Measurements from ENCODE around the gene CST7. TPM values are rescaled to one million over a fixed set of nuclear protein-coding genes. Genes with fewer than 3 reads are reported as not detected.

CST7 gene
- total RNA-seq, 3 donors from 2014 or later: 0.33 to 2.5 (median 1.8) TPM

GRCh38 chr20:24957326-24958016 is 8.4 kb downstream of the CST7 start:
- H3K36me3 ChIP-seq: no peaks in the 10 kb centered on the region
- intact Hi-C loops (cut with DNase I; ENCODE audit: low total_unique reads): no loop called here

GRCh38 chr20:24958506-24959385 is 9.7 kb downstream of the CST7 start:
- intact Hi-C loops (cut with DNase I; ENCODE audit: low total_unique reads): loop anchor here (1.0 kb wide), 1 partner anchor 23 kb away; no protein-coding TSS in a partner anchor
- Histone ChIP-seq H3K4me1 (no peaks in the 10 kb centered on the region), H3K27me3 (no peaks in the 10 kb centered on the region), H3K36me3 (no peaks in the 10 kb centered on the region), H3K27ac (no peak overlapping the region), H3K9me3 (no peaks in the 10 kb centered on the region), H3K4me3 (no peak overlapping the region)
- DNase-seq (ENCODE audit: low spot score in 2 of 2): no peak
- no peak for TF ChIP-seq CTCF (IDR thresholded peaks at IDR 0.05)
- TF ChIP-seq POLR2AphosphoS5 (IDR thresholded peaks at IDR 0.05): no peak
- TF ChIP-seq POLR2A (IDR thresholded peaks at IDR 0.05): no peak

More at GRCh38 chr20:24957326-24958016, 8.4 kb downstream of the CST7 start:
- Histone ChIP-seq H3K4me3 (no peak overlapping the region), H3K4me1 (no peaks in the 10 kb centered on the region), H3K27ac (no peak overlapping the region), H3K27me3 (no peaks in the 10 kb centered on the region), H3K9me3 (no peaks in the 10 kb centered on the region)
- TF ChIP-seq CTCF (IDR thresholded peaks at IDR 0.05): no peak
- no peak for TF ChIP-seq POLR2A (IDR thresholded peaks at IDR 0.05)
- no peak for DNase-seq (ENCODE audit: low spot score in 2 of 2)

GRCh38 chr20:24959591-24960301 is 10.7 kb downstream of the CST7 start:
- intact Hi-C loops (cut with DNase I; ENCODE audit: low total_unique reads): loop anchor here (1.0 kb wide), 1 partner anchor 22 kb away; no protein-coding TSS in a partner anchor
- Histone ChIP-seq H3K4me1 (no peaks in the 10 kb centered on the region), H3K27ac (no peak overlapping the region), H3K36me3 (no peaks in the 10 kb centered on the region), H3K27me3 (no peaks in the 10 kb centered on the region), H3K4me3 (no peak overlapping the region), H3K9me3 (no peaks in the 10 kb centered on the region)
- no peak for TF ChIP-seq CTCF (IDR thresholded peaks at IDR 0.05)
- no peak for TF ChIP-seq POLR2A (IDR thresholded peaks at IDR 0.05)
- no peak for TF ChIP-seq POLR2AphosphoS5 (IDR thresholded peaks at IDR 0.05)
- DNase-seq (ENCODE audit: low spot score in 2 of 2): no peak

GRCh38 chr20:24960302-24960801 is 11.3 kb downstream of the CST7 start:
- H3K9me3 ChIP-seq: no peaks in the 10 kb centered on the region
- TF ChIP-seq POLR2A (IDR thresholded peaks at IDR 0.05) (no peak), POLR2AphosphoS5 (IDR thresholded peaks at IDR 0.05) (no peak), CTCF (IDR thresholded peaks at IDR 0.05) (no peak)
- no peak overlapping the region for H3K4me3 ChIP-seq
- H3K4me1 ChIP-seq: no peaks in the 10 kb centered on the region
- H3K27me3 ChIP-seq: no peaks in the 10 kb centered on the region
- no peak overlapping the region for H3K27ac ChIP-seq
- H3K36me3 ChIP-seq: no peaks in the 10 kb centered on the region
- intact Hi-C loops (cut with DNase I; ENCODE audit: low total_unique reads): no loop called here
- no peak for DNase-seq (ENCODE audit: low spot score in 2 of 2)

Measured in breast epithelium (tissue), 4 donors.